Breast epithelium (tissue), 3 donors: ENCODE data around the gene ANKMY1.

ENCODE experiments used
- CTCF ChIP-seq, 3 donors: fragments of 450-650 bp; IDR thresholded peaks; one replicate each; pipeline ENCODE4 v1.5.1; 2016 to 2017; ENCODE audit warnings: antibody characterized with exemption in 3 of 3, mild to moderate bottlenecking in 3 of 3, moderate library complexity in 3 of 3
- POLR2A ChIP-seq: fragments of 450-650 bp; IDR thresholded peaks from one replicate; pipeline ENCODE4 v1.6.1; 2016; ENCODE audit warnings: antibody characterized with exemption, mild to moderate bottlenecking, moderate library complexity
- POLR2AphosphoS5 ChIP-seq, 3 donors: sonication (generic); formaldehyde crosslinking; IDR thresholded peaks; one replicate each; pipeline ENCODE4 v1.6.1; 2017; ENCODE audit warnings: antibody characterized with exemption in 3 of 3

- TF ChIP-seq CTCF (IDR thresholded peaks at IDR 0.05) (no peak), POLR2A (no peak), POLR2AphosphoS5 (IDR thresholded peaks at IDR 0.05) (no peak)
Observed at GRCh38 chr2:240441993-240442411, 115.8 kb downstream of the ANKMY1 start.
